GM12872 (cell line): ENCODE measurements around the gene SLC22A12.
A peak's percentile ranks its signal among the peaks of the same experiment; 100 is the strongest.

Experiments used
- TF ChIP-seq, protein P1 (sequence below): IDR thresholded peaks from 3 replicates; pipeline ENCODE4 v1.5.1; 2011; ENCODE audit warnings: low read depth, mild to moderate bottlenecking, low read length, moderate library complexity; ENCODE audit not compliant: insufficient read depth

SLC22A12 gene

DNA sequence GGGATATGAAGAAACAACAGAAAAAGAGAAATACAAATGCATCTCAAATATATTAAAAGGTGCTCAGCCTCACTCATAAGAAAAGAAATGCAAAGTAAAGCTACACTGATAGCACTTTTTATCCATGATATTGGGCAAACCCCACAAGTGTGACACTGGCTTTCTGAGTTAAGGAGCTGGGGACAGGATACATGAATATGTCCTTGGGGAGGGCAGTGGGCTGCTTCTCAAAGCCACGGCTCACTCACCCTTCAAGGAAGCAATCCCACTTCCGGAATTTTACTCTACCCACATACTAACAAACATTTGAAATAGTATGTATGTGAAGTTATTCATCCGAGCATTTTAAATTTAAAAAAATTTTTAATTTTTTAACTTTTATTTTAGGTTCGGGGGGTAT is 41.1 kb upstream of the SLC22A12 start:
- TF ChIP-seq, protein P1, sequence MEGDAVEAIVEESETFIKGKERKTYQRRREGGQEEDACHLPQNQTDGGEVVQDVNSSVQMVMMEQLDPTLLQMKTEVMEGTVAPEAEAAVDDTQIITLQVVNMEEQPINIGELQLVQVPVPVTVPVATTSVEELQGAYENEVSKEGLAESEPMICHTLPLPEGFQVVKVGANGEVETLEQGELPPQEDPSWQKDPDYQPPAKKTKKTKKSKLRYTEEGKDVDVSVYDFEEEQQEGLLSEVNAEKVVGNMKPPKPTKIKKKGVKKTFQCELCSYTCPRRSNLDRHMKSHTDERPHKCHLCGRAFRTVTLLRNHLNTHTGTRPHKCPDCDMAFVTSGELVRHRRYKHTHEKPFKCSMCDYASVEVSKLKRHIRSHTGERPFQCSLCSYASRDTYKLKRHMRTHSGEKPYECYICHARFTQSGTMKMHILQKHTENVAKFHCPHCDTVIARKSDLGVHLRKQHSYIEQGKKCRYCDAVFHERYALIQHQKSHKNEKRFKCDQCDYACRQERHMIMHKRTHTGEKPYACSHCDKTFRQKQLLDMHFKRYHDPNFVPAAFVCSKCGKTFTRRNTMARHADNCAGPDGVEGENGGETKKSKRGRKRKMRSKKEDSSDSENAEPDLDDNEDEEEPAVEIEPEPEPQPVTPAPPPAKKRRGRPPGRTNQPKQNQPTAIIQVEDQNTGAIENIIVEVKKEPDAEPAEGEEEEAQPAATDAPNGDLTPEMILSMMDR: no peak

DNA sequence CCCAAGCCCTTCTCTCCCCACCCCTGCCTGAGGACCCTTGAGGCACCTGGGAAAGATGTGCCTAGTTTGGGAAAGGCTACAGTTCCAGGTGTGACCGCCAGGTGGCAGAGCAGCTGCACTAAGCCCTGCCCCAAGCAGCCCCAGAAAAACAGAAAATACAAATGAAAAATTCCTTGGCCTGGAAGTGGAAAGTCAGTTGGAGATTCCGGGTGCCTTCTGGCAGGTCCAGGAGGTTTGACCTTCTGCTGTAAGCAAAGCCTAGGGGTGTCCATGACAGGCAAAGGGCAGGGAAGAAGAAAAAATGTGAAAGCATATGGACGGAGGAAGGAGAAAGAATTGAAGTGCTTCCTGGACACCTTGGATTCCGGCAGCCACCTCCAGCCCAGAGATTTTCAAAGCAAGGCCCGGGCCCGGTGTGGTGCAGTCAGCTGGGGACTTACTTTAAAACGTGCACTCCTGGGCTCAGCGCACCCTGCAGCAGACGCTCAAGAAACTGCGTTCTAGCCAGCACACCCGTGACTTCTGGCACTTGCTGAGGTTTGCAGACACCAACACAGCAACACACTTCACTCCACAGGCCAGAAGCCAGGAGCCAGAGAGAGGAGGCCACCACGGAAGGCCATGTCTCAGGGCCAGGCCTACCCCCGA is 37.3 kb upstream of the SLC22A12 start:
- TF ChIP-seq, protein P1: peak; percentile 97

DNA sequence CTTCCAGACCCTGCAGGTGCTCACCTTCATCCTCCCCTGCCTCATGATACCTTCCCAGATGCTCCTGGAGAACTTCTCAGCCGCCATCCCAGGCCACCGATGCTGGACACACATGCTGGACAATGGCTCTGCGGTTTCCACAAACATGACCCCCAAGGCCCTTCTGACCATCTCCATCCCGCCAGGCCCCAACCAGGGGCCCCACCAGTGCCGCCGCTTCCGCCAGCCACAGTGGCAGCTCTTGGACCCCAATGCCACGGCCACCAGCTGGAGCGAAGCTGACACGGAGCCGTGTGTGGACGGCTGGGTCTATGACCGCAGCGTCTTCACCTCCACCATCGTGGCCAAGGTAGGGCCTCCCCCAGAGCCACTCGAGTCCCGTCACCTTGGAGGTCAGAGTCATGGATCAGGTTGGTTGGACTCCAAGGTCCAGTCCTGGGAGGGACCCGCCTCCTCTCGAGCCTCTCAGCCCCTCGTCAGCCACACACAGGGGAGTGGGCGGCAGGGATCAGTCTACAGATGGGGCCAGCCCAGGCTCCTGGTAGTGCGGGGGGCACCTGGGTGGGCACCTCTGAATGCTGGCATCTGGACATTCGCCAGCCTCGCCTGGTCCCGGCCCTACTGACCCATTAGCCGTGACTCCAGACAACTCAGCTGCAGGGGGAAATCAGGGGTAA is 34.8 kb upstream of the SLC22A12 start:
- TF ChIP-seq, protein P1: no peak

DNA sequence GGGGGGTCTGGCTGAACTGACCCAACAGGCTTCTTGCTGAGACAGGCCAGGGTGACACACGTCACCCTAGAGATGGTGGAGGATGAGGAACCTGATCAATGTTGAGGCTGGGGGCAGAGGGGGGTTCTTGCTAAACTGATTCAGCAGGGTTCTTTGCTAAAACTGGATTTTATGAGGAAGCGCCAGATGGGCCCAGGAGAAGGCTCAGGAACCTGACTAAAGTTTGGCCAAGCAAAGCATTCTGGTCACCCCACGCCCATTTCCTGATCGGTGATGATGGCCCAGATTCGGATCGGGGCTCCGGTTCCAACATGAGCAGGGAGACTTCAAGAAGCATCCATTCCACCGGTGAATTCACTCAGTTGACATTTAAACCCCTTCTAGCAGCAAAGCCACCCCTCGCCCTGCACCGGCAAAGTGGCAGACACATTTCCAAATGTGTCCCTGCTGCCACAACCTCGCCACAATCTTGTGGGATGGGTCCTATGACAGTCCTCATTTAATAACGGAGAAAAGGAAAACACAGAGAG is 34.2 kb upstream of the SLC22A12 start:
- TF ChIP-seq, protein P1: no peak

DNA sequence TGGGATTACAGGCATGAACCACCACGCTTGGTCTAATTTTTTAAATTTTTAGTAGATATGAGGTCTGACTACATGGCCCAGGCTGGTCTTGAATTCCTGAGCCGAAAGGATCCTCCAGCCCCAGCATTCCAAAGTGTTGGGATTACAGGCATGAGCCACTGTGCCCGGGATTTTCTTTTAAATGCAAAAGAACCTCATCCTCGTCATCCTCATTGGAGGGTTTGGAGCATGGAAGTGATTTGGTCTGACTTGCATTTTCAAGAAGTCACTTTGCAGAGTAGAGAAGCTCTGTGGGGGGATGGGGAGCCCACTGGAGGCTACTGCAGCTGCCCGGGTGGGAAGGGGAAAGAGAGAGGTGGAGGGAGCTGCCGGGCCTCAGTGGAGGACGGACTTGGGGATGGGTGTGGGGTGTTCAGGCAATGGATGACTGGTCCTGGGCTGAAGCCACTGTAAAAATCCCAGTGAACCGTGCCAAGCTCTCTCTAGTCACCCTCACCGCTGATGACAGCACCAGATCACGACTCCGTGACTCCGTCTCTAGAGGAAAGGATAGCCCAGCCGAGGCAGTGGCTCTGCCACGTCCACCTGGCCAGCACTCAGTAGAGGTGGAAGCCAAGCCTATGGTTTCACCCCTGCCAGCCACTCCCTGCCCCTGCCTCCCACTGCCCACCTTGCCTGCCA is 32.8 kb upstream of the SLC22A12 start:
- TF ChIP-seq, protein P1: no peak

DNA sequence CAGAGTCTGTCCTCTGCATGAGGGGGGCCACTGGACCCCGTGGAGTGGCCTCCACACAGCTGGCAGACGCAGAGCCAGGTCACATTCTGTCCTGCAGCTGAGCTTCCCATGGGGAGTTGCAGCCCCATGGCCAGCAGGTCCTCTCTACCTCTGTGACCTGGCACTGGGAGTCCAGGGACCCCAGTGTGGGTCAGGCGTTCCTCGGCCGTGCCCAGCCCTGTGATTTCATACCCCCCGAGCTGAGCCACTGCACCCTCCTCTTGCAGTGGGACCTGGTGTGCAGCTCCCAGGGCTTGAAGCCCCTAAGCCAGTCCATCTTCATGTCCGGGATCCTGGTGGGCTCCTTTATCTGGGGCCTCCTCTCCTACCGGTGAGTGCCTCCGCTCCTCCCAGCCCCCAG is 32.2 kb upstream of the SLC22A12 start:
- TF ChIP-seq, protein P1: no peak
